GM23338 (cell line): ENCODE measurements around the gene TLDC2. TPM values are rescaled to one million over a fixed set of nuclear protein-coding genes. Genes with fewer than 3 reads are reported as not detected.
A peak's percentile ranks its signal among the peaks of the same experiment; 100 is the strongest.

Source experiments
- ATAC-seq: fragments of 200-7000 bp; cut with Tn5 transposase; 3 replicates; pipeline ENCODE4 v1.9.1; 2020
- DNase-seq: peaks from one replicate; pipeline ENCODE4 v3.0.0-alpha.2; 2015; ENCODE audit warnings: low spot score
- H2AFZ ChIP-seq: fragments of 200-600 bp; sonication (generic); 2 replicates; pipeline ENCODE4 v1.8.0; 2016; ENCODE audit warnings: antibody characterized with exemption, mild to moderate bottlenecking, moderate library complexity
- H3F3A ChIP-seq: fragments of 200-600 bp; sonication (generic); replicated peaks from 2 replicates; pipeline ENCODE4 v1.8.0; 2017; ENCODE audit warnings: antibody characterized with exemption, mixed run types, low read depth
- H3K27ac ChIP-seq: fragments of 200-600 bp; sonication (generic); 2 replicates; pipeline ENCODE4 v1.6.1; 2016; ENCODE audit warnings: low read depth
- H3K27me3 ChIP-seq: fragments of 200-600 bp; sonication (generic); 2 replicates; pipeline ENCODE4 v1.8.0; 2016; ENCODE audit warnings: mild to moderate bottlenecking, mixed run types, moderate library complexity; ENCODE audit not compliant: insufficient read depth
- H3K36me3 ChIP-seq: fragments of 200-600 bp; sonication (generic); 2 replicates; pipeline ENCODE4 v1.8.0; 2016; ENCODE audit warnings: mild to moderate bottlenecking; ENCODE audit not compliant: insufficient read depth
- H3K4me1 ChIP-seq: fragments of 200-600 bp; sonication (generic); 2 replicates; pipeline ENCODE4 v1.8.0; 2016; ENCODE audit warnings: mild to moderate bottlenecking, moderate library complexity; ENCODE audit not compliant: insufficient read depth
- H3K4me2 ChIP-seq: fragments of 200-600 bp; sonication (generic); 2 replicates; pipeline ENCODE4 v1.7.1; 2017; ENCODE audit warnings: mixed run types
- H3K4me3 ChIP-seq: fragments of 200-600 bp; sonication (generic); 2 replicates; pipeline ENCODE4 v1.6.1; 2016; ENCODE audit warnings: mixed run types
- H3K79me2 ChIP-seq: fragments of 200-600 bp; sonication (generic); replicated peaks from 2 replicates; pipeline ENCODE4 v1.8.0; 2017; ENCODE audit warnings: mild to moderate bottlenecking; ENCODE audit not compliant: insufficient read depth
- H3K9me2 ChIP-seq: fragments of 200-600 bp; sonication (generic); 2 replicates; pipeline ENCODE4 v1.8.0; 2017; ENCODE audit not compliant: insufficient read depth
- H4K20me1 ChIP-seq: fragments of 200-600 bp; sonication (generic); replicated peaks from 2 replicates; pipeline ENCODE4 v1.8.0; 2017; ENCODE audit warnings: mild to moderate bottlenecking; ENCODE audit not compliant: insufficient read depth
- H3K27ac Mint-ChIP-seq: 2 replicates; pipeline ENCODE4 v1.8.0; 2020; ENCODE audit warnings: inconsistent platforms, mild to moderate bottlenecking, moderate library complexity, mixed read lengths
- H3K27me3 Mint-ChIP-seq: 3 replicates; pipeline ENCODE4 v1.8.0; 2022; ENCODE audit warnings: low read depth, mild to moderate bottlenecking, moderate library complexity, mixed read lengths, inconsistent platforms; ENCODE audit not compliant: insufficient read depth, poor library complexity
- H3K36me3 Mint-ChIP-seq: 3 replicates; pipeline ENCODE4 v1.8.0; 2021; ENCODE audit warnings: low read depth, mild to moderate bottlenecking, inconsistent platforms, moderate library complexity, mixed read lengths
- H3K4me1 Mint-ChIP-seq: 3 replicates; pipeline ENCODE4 v1.8.0; 2020; ENCODE audit warnings: mild to moderate bottlenecking, inconsistent platforms, mixed read lengths
- H3K4me3 Mint-ChIP-seq: 3 replicates; pipeline ENCODE4 v1.8.0; 2021; ENCODE audit warnings: moderate library complexity, mild to moderate bottlenecking, inconsistent platforms, mixed read lengths
- H3K9me3 Mint-ChIP-seq: 3 replicates; pipeline ENCODE4 v1.8.0; 2020; ENCODE audit warnings: moderate library complexity, mild to moderate bottlenecking, inconsistent platforms, mixed read lengths
- CREB1 ChIP-seq: fragments of 250-450 bp; sonication (Bioruptor Pico); IDR thresholded peaks from 2 replicates; pipeline ENCODE4 v1.5.0; 2020; ENCODE audit warnings: low read depth, mild to moderate bottlenecking, moderate library complexity
- CTCF ChIP-seq, 2 experiments: fragments of 200-600 bp in 1 of 2; sonication (generic) in 1 of 2; conservative IDR thresholded peaks; 2 replicates each; pipeline versions ENCODE4 v1.5.1 to v1.6.1; 2016 to 2017; ENCODE audit warnings: antibody characterized with exemption in 2 of 2, low read depth in 2 of 2, mild to moderate bottlenecking in 2 of 2, moderate library complexity in 1 of 2
- ETS1 ChIP-seq: IDR thresholded peaks from 2 replicates; pipeline ENCODE4 v1.6.1; 2016; ENCODE audit warnings: antibody characterized with exemption
- EZH2 ChIP-seq: fragments of 200-600 bp; sonication (generic); IDR thresholded peaks from one replicate; pipeline ENCODE4 v1.8.0; 2017; ENCODE audit warnings: antibody characterized with exemption, mild to moderate bottlenecking, low read depth; ENCODE audit not compliant: unreplicated experiment
- EZH2phosphoT487 ChIP-seq: fragments of 200-600 bp; sonication (generic); IDR thresholded peaks from one replicate; pipeline ENCODE4 v1.8.1; 2018; ENCODE audit warnings: antibody characterized with exemption; ENCODE audit not compliant: unreplicated experiment
- JUNB ChIP-seq: IDR thresholded peaks from one replicate; pipeline ENCODE4 v1.6.1; 2016; ENCODE audit warnings: antibody characterized with exemption; ENCODE audit not compliant: unreplicated experiment
- NANOG ChIP-seq: IDR thresholded peaks from 2 replicates; pipeline ENCODE4 v1.6.1; 2016; ENCODE audit warnings: antibody characterized with exemption, borderline replicate concordance
- POLR2AphosphoS5 ChIP-seq: IDR thresholded peaks from 2 replicates; pipeline ENCODE4 v1.6.1; 2016; ENCODE audit warnings: antibody characterized with exemption, low read depth
- REST ChIP-seq: IDR thresholded peaks from one replicate; pipeline ENCODE4 v1.6.1; 2018; ENCODE audit warnings: antibody characterized with exemption; ENCODE audit not compliant: unreplicated experiment
- STAT1 ChIP-seq: IDR thresholded peaks from one replicate; pipeline ENCODE4 v1.6.1; 2016; ENCODE audit warnings: antibody characterized with exemption; ENCODE audit not compliant: unreplicated experiment
- ZNF114 ChIP-seq: fragments of 250-450 bp; sonication (Bioruptor Pico); IDR thresholded peaks from 2 replicates; pipeline ENCODE4 v1.5.0; 2020; ENCODE audit warnings: mild to moderate bottlenecking, moderate library complexity
- ZNF331 ChIP-seq: fragments of 250-450 bp; sonication (Bioruptor Pico); IDR thresholded peaks from 2 replicates; pipeline ENCODE4 v1.5.0; 2020; ENCODE audit warnings: low read depth, mild to moderate bottlenecking, moderate library complexity
- ZNF462 ChIP-seq: fragments of 250-450 bp; sonication (Bioruptor Pico); IDR thresholded peaks from 2 replicates; pipeline ENCODE4 v1.5.0; 2020; ENCODE audit warnings: mild to moderate bottlenecking, moderate library complexity
- polyA plus RNA-seq: library from polyadenylated mRNA; unstranded; fragments of >200 nt; fragmentation: Nextera tagmentation; extraction: Ambion mirVana; gene quantifications from 2 replicates; pipeline ENCODE4 v1.2.1, GENCODE V29; 2016
- total RNA-seq: library from RNA; depleted of rRNA; stranded (reverse); fragments of >200 nt; shearing (Covaris generic); gene quantifications from 2 replicates; pipeline ENCODE4 v1.2.3, GENCODE V29; 2014

Gene TLDC2
- total and polyA plus RNA-seq, 2 experiments from 2014 or later = 0.16 to 0.38 TPM

GRCh38 chr20:36886859-36887751 lies 11.2 kb downstream of the TLDC2 start:
- Histone ChIP-seq H3K27me3 (no peaks in the 10 kb centered on the region), H3F3A (0 out of 2 replicates have a peak, but pooled peaks cover 7% of the 10 kb centered on the region), H3K4me1 (peaks cover 12% of the 10 kb centered on the region), H4K20me1 (no peaks in the 10 kb centered on the region), H3K9me2 (no peaks in the 10 kb centered on the region), H3K4me2 (peak overlapping the region; percentile 69), H3K79me2 (no peaks in the 10 kb centered on the region), H3K36me3 (no peaks in the 10 kb centered on the region), H2AFZ (peak overlapping the region; percentile 89; the same call in 1 of the 2 replicates), H3K4me3 (peak overlapping the region; percentile 34; the same call in 1 of the 2 replicates), H3K27ac (peak overlapping the region; percentile 50; the same call in 1 of the 2 replicates)
- Mint-ChIP-seq H3K36me3 (no peaks in the 10 kb centered on the region; the same call in 1 of the 3 replicates), H3K4me3 (peak overlapping the region; percentile 30; the same call in 1 of the 3 replicates), H3K27me3 (peaks cover 3% of the 10 kb centered on the region), H3K4me1 (peaks cover 13% of the 10 kb centered on the region), H3K9me3 (no peaks in the 10 kb centered on the region), H3K27ac (peak overlapping the region; percentile 15)
- DNase-seq (peak; percentile 96), ATAC-seq (peak; percentile 88)
- TF ChIP-seq EZH2phosphoT487 (no peak), CTCF (conservative IDR thresholded peaks at IDR 0.05; ENCODE audit: low read depth in 2 of 2) (peak; percentile 90 to 98), ZNF462 (CRISPR knock-in tag) (peak; percentile 95), ETS1 (no peak), POLR2AphosphoS5 (0 out of 2 replicates have a peak, but pooled peaks have one; percentile 13), CREB1 (CRISPR knock-in tag) (peak; percentile 19; the same call in 1 of the 2 replicates), ZNF331 (CRISPR knock-in tag) (no peak), EZH2 (no peak), JUNB (no peak), REST (no peak), ZNF114 (peak; percentile 87; the same call in 1 of the 2 replicates), STAT1 (no peak), NANOG (no peak)
